Limb (tissue), 2 donors: ENCODE data around the gene VSTM5.
"Not testable (repeated sequence)": the region's sequence is repeated elsewhere in the genome, so short reads cannot be mapped to it uniquely, and the experiment has no call there.

Experiments
- DNase-seq, 2 donors: peaks; one replicate each; pipeline ENCODE4 v3.0.0-alpha.2; 2016; ENCODE audit errors: extremely low spot score in 2 of 2

VSTM5 gene

GRCh38 chr11:93850594-93851018 is at the start of gene VSTM5:
Gene VSTM5, minus strand, starts transcription at chr11:93850618. Its CDS starts 116 bp downstream, at chr11:93850502.
- DNase-seq = no peak

GRCh38 chr11:93895106-93895862 is 44.9 kb upstream of the VSTM5 start:
- DNase-seq = peak in 1 of 2 donors; percentile 83

- no peak for DNase-seq
Observed at GRCh38 chr11:93890391-93891051, 40.1 kb upstream of the VSTM5 start.

- DNase-seq = no peak
Observed at GRCh38 chr11:93887111-93887510, 36.7 kb upstream of the VSTM5 start.

GRCh38 chr11:93879114-93879513 is 28.7 kb upstream of the VSTM5 start:
- not testable (repeated sequence) for DNase-seq

GRCh38 chr11:93875637-93876036 is 25.2 kb upstream of the VSTM5 start:
- DNase-seq = no peak

- no peak for DNase-seq
Observed at GRCh38 chr11:93871526-93871925, 21.1 kb upstream of the VSTM5 start.

- no peak for DNase-seq
Observed at GRCh38 chr11:93870616-93871015, 20.2 kb upstream of the VSTM5 start.

- no peak for DNase-seq
Observed at GRCh38 chr11:93869830-93870229, 19.4 kb upstream of the VSTM5 start.

- not testable (repeated sequence) for DNase-seq
Observed at GRCh38 chr11:93868404-93868803, 18.0 kb upstream of the VSTM5 start.

GRCh38 chr11:93861808-93862207 is 11.4 kb upstream of the VSTM5 start:
- DNase-seq = no peak

GRCh38 chr11:93858121-93858775 is 7.8 kb upstream of the VSTM5 start:
- DNase-seq = no peak

GRCh38 chr11:93857413-93858120 is 7.1 kb upstream of the VSTM5 start:
- DNase-seq = peak in 1 of 2 donors; percentile 10

GRCh38 chr11:93852242-93852641 is 1.8 kb upstream of the VSTM5 start:
- no peak for DNase-seq

- DNase-seq = peak; percentile 13 to 62
Observed at GRCh38 chr11:93849751-93850593, 446 bp downstream of the VSTM5 start.

GRCh38 chr11:93849201-93849600 is 1.2 kb downstream of the VSTM5 start:
- no peak for DNase-seq

GRCh38 chr11:93846411-93846810 is 4.0 kb downstream of the VSTM5 start:
- no peak for DNase-seq

GRCh38 chr11:93845181-93846092 is 5.0 kb downstream of the VSTM5 start:
- no peak for DNase-seq

- DNase-seq = no peak
Observed at GRCh38 chr11:93844568-93844967, 5.8 kb downstream of the VSTM5 start.

- DNase-seq = no peak
Observed at GRCh38 chr11:93843906-93844305, 6.5 kb downstream of the VSTM5 start.
